ENCODE results near the gene ITPA. TPM values are rescaled to one million over a fixed set of nuclear protein-coding genes. Genes with fewer than 3 reads are reported as not detected.

ITPA gene
- total and polyA plus RNA-seq, 2 experiments from 2014 or later, result 57.5 to 81.7 TPM

DNA sequence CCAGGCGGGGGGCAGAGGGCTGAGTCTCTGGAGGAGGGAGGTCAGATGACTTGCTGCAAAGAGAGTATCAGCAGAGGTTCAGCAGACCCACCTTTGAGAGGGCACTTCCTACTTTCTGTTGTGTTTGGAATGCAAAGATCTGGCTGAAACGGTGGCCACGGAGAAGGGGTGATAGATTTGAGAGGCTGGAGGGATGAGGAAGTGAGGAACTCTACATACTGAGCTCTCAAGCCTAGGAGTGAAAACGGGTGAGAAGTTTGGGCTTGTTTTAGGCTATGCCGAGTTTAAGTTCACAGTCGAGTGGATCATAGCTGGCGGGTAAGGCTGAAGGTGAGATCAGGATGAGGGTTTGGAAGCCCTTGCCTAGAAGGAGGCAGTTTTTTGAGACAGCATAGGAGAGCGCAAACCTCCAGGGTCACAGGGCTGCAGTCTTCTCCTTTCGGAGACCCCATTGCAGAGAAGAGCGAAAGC, 477 bp upstream of the ITPA start:
- Histone ChIP-seq H3K36me3 (ENCODE audit: insufficient read depth) (no peaks in the 10 kb centered on the region), H3K4me3 (peak overlapping the region; percentile 97), H3K27ac (ENCODE audit: low read depth) (no peak overlapping the region; the same call in 1 of the 2 replicates), H3K27me3 (ENCODE audit: insufficient read depth) (no peaks in the 10 kb centered on the region), H3K79me2 (replicated peaks; ENCODE audit: insufficient read depth) (peaks cover 30% of the 10 kb centered on the region), H4K20me1 (replicated peaks; ENCODE audit: insufficient read depth) (peaks cover 9% of the 10 kb centered on the region; the same call in 1 of the 2 replicates), H3F3A (replicated peaks; ENCODE audit: low read depth) (no peaks in the 10 kb centered on the region), H3K4me1 (ENCODE audit: insufficient read depth) (0 out of 2 replicates have a peak, but pooled peaks cover 10% of the 10 kb centered on the region), H3K4me2 (peak overlapping the region; percentile 99), H2AFZ (peak overlapping the region; percentile 94), H3K9me2 (ENCODE audit: insufficient read depth) (no peaks in the 10 kb centered on the region)
- peaks cover 14% of the 10 kb centered on the region for H3K27me3 Mint-ChIP-seq (ENCODE audit: insufficient read depth, low read depth, poor library complexity)
- peak overlapping the region; percentile 38 for H3K27ac Mint-ChIP-seq
- peaks cover 12% of the 10 kb centered on the region for H3K36me3 Mint-ChIP-seq (ENCODE audit: low read depth)
- H3K9me3 Mint-ChIP-seq, result no peaks in the 10 kb centered on the region
- H3K4me3 Mint-ChIP-seq, result peak overlapping the region; percentile 86
- TF ChIP-seq ZNF331 (CRISPR knock-in tag; IDR thresholded peaks at IDR 0.05; ENCODE audit: low read depth) (no peak), STAT1 (IDR thresholded peaks at IDR 0.05; ENCODE audit: unreplicated experiment) (no peak), POLR2AphosphoS5 (IDR thresholded peaks at IDR 0.05; ENCODE audit: low read depth) (no peak)
- TF ChIP-seq, protein P1, sequence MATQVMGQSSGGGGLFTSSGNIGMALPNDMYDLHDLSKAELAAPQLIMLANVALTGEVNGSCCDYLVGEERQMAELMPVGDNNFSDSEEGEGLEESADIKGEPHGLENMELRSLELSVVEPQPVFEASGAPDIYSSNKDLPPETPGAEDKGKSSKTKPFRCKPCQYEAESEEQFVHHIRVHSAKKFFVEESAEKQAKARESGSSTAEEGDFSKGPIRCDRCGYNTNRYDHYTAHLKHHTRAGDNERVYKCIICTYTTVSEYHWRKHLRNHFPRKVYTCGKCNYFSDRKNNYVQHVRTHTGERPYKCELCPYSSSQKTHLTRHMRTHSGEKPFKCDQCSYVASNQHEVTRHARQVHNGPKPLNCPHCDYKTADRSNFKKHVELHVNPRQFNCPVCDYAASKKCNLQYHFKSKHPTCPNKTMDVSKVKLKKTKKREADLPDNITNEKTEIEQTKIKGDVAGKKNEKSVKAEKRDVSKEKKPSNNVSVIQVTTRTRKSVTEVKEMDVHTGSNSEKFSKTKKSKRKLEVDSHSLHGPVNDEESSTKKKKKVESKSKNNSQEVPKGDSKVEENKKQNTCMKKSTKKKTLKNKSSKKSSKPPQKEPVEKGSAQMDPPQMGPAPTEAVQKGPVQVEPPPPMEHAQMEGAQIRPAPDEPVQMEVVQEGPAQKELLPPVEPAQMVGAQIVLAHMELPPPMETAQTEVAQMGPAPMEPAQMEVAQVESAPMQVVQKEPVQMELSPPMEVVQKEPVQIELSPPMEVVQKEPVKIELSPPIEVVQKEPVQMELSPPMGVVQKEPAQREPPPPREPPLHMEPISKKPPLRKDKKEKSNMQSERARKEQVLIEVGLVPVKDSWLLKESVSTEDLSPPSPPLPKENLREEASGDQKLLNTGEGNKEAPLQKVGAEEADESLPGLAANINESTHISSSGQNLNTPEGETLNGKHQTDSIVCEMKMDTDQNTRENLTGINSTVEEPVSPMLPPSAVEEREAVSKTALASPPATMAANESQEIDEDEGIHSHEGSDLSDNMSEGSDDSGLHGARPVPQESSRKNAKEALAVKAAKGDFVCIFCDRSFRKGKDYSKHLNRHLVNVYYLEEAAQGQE (IDR thresholded peaks at IDR 0.05; ENCODE audit: unreplicated experiment), result no peak
- peaks cover 6% of the 10 kb centered on the region; the same call in 1 of the 3 replicates for H3K4me1 Mint-ChIP-seq
- peak; percentile 21 for DNase-seq (ENCODE audit: low spot score)
- ATAC-seq, result no peak

DNA sequence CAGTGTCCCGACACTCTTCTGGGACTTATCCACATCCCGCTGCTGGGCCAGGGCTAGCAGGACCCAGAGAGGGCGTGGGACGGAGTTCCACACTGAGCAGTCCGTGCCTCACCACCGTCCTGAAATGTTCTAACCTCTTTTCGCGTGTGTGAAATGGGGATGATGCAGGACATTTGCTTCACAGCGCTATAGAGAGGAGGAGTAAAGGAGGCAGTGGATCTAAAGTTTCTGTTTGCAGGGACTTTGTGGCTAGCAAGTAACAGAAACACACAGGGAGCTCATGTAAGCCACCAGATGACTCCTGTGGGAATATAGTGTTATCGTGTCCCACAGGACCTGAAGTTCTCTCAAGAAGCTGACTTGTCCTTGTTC, 634 bp downstream of the ITPA start:
- Histone ChIP-seq H3K4me2 (peak overlapping the region; percentile 99), H3F3A (replicated peaks; ENCODE audit: low read depth) (no peaks in the 10 kb centered on the region), H3K4me1 (ENCODE audit: insufficient read depth) (0 out of 2 replicates have a peak, but pooled peaks cover 10% of the 10 kb centered on the region), H3K27me3 (ENCODE audit: insufficient read depth) (no peaks in the 10 kb centered on the region), H2AFZ (peak overlapping the region; percentile 94), H3K36me3 (ENCODE audit: insufficient read depth) (peaks cover 3% of the 10 kb centered on the region; the same call in 1 of the 2 replicates), H3K4me3 (peak overlapping the region; percentile 97), H3K27ac (ENCODE audit: low read depth) (no peak overlapping the region), H3K9me2 (ENCODE audit: insufficient read depth) (no peaks in the 10 kb centered on the region), H3K79me2 (replicated peaks; ENCODE audit: insufficient read depth) (peaks cover 28% of the 10 kb centered on the region), H4K20me1 (replicated peaks; ENCODE audit: insufficient read depth) (peaks cover 9% of the 10 kb centered on the region; the same call in 1 of the 2 replicates)
- peak overlapping the region; percentile 86 for H3K4me3 Mint-ChIP-seq
- no peaks in the 10 kb centered on the region for H3K9me3 Mint-ChIP-seq
- H3K27ac Mint-ChIP-seq, result peak overlapping the region; percentile 90
- peaks cover 20% of the 10 kb centered on the region for H3K36me3 Mint-ChIP-seq (ENCODE audit: low read depth)
- H3K27me3 Mint-ChIP-seq (ENCODE audit: insufficient read depth, low read depth, poor library complexity), result peaks cover 5% of the 10 kb centered on the region
- ATAC-seq, result peak; percentile 26; the same call in 2 of the 3 replicates
- peaks cover 4% of the 10 kb centered on the region; the same call in 1 of the 3 replicates for H3K4me1 Mint-ChIP-seq
- no peak for DNase-seq (ENCODE audit: low spot score)
- TF ChIP-seq ZNF331 (CRISPR knock-in tag; IDR thresholded peaks at IDR 0.05; ENCODE audit: low read depth), result no peak
- no peak for TF ChIP-seq NANOG (IDR thresholded peaks at IDR 0.05; ENCODE audit: borderline replicate concordance)
- TF ChIP-seq, protein P2, sequence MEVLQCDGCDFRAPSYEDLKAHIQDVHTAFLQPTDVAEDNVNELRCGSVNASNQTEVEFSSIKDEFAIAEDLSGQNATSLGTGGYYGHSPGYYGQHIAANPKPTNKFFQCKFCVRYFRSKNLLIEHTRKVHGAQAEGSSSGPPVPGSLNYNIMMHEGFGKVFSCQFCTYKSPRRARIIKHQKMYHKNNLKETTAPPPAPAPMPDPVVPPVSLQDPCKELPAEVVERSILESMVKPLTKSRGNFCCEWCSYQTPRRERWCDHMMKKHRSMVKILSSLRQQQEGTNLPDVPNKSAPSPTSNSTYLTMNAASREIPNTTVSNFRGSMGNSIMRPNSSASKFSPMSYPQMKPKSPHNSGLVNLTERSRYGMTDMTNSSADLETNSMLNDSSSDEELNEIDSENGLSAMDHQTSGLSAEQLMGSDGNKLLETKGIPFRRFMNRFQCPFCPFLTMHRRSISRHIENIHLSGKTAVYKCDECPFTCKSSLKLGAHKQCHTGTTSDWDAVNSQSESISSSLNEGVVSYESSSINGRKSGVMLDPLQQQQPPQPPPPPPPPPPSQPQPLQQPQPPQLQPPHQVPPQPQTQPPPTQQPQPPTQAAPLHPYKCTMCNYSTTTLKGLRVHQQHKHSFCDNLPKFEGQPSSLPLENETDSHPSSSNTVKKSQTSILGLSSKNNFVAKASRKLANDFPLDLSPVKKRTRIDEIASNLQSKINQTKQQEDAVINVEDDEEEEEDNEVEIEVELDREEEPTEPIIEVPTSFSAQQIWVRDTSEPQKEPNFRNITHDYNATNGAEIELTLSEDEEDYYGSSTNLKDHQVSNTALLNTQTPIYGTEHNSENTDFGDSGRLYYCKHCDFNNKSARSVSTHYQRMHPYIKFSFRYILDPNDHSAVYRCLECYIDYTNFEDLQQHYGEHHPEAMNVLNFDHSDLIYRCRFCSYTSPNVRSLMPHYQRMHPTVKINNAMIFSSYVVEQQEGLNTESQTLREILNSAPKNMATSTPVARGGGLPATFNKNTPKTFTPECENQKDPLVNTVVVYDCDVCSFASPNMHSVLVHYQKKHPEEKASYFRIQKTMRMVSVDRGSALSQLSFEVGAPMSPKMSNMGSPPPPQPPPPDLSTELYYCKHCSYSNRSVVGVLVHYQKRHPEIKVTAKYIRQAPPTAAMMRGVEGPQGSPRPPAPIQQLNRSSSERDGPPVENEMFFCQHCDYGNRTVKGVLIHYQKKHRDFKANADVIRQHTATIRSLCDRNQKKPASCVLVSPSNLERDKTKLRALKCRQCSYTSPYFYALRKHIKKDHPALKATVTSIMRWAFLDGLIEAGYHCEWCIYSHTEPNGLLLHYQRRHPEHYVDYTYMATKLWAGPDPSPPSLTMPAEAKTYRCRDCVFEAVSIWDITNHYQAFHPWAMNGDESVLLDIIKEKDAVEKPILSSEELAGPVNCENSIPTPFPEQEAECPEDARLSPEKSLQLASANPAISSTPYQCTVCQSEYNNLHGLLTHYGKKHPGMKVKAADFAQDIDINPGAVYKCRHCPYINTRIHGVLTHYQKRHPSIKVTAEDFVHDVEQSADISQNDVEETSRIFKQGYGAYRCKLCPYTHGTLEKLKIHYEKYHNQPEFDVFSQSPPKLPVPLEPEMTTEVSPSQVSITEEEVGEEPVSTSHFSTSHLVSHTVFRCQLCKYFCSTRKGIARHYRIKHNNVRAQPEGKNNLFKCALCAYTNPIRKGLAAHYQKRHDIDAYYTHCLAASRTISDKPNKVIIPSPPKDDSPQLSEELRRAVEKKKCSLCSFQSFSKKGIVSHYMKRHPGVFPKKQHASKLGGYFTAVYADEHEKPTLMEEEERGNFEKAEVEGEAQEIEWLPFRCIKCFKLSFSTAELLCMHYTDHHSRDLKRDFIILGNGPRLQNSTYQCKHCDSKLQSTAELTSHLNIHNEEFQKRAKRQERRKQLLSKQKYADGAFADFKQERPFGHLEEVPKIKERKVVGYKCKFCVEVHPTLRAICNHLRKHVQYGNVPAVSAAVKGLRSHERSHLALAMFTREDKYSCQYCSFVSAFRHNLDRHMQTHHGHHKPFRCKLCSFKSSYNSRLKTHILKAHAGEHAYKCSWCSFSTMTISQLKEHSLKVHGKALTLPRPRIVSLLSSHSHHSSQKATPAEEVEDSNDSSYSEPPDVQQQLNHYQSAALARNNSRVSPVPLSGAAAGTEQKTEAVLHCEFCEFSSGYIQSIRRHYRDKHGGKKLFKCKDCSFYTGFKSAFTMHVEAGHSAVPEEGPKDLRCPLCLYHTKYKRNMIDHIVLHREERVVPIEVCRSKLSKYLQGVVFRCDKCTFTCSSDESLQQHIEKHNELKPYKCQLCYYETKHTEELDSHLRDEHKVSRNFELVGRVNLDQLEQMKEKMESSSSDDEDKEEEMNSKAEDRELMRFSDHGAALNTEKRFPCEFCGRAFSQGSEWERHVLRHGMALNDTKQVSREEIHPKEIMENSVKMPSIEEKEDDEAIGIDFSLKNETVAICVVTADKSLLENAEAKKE (CRISPR knock-in tag; IDR thresholded peaks at IDR 0.05), result no peak
- no peak for TF ChIP-seq ZNF114 (CRISPR knock-in tag; IDR thresholded peaks at IDR 0.05)
- TF ChIP-seq STAT1 (IDR thresholded peaks at IDR 0.05; ENCODE audit: unreplicated experiment), result no peak
- TF ChIP-seq, protein P3, sequence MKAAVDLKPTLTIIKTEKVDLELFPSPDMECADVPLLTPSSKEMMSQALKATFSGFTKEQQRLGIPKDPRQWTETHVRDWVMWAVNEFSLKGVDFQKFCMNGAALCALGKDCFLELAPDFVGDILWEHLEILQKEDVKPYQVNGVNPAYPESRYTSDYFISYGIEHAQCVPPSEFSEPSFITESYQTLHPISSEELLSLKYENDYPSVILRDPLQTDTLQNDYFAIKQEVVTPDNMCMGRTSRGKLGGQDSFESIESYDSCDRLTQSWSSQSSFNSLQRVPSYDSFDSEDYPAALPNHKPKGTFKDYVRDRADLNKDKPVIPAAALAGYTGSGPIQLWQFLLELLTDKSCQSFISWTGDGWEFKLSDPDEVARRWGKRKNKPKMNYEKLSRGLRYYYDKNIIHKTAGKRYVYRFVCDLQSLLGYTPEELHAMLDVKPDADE (IDR thresholded peaks at IDR 0.05), result no peak
- TF ChIP-seq POLR2AphosphoS5 (IDR thresholded peaks at IDR 0.05; ENCODE audit: low read depth), result no peak
- no peak for TF ChIP-seq EZH2phosphoT487 (IDR thresholded peaks at IDR 0.05; ENCODE audit: unreplicated experiment)

Measured in GM23338 (cell line).